Uterus (tissue), 4 donors: ENCODE measurements around the gene KCTD19. TPM values are rescaled to one million over a fixed set of nuclear protein-coding genes. Genes with fewer than 3 reads are reported as not detected.

Experiments
- DNase-seq, 2 donors: peaks; one replicate each; pipeline ENCODE4 v3.0.0-alpha.2; 2019 to 2020
- H3K27ac ChIP-seq, 2 donors: fragments of 200-600 bp; sonication (generic); 1 replicate in 1 of 2; 2 replicates in 1 of 2; pipeline ENCODE4 v1.5.1; 2016 to 2018
- H3K27me3 ChIP-seq, 2 donors: fragments of 200-600 bp; sonication (generic); one replicate each; pipeline ENCODE4 v1.5.1; 2018 to 2019; ENCODE audit warnings: control low read depth in 1 of 2
- H3K36me3 ChIP-seq, 2 donors: fragments of 200-600 bp; sonication (generic); one replicate each; pipeline ENCODE4 v1.5.1; 2019; ENCODE audit warnings: control low read depth in 1 of 2
- H3K4me1 ChIP-seq, 2 donors: fragments of 200-600 bp; sonication (generic); one replicate each; pipeline ENCODE4 v1.5.1; 2018 to 2019; ENCODE audit warnings: control low read depth in 1 of 2
- H3K4me3 ChIP-seq, 2 donors: fragments of 200-600 bp; sonication (generic); 1 replicate in 1 of 2; 2 replicates in 1 of 2; pipeline ENCODE4 v1.5.1; 2018 to 2019; ENCODE audit warnings: mild to moderate bottlenecking in 1 of 2
- H3K9me3 ChIP-seq, 2 donors: fragments of 200-600 bp; sonication (generic); one replicate each; pipeline ENCODE4 v1.5.1; 2019; ENCODE audit warnings: control low read depth in 1 of 2
- CTCF ChIP-seq, 4 experiments: fragments of 200-600 bp in 2 of 4; fragments of 450-650 bp in 2 of 4; sonication (generic) in 2 of 4; IDR thresholded peaks; one replicate each; pipeline ENCODE4 v1.5.1; 2016 to 2019; ENCODE audit warnings: antibody characterized with exemption in 4 of 4, mild to moderate bottlenecking in 2 of 4, moderate library complexity in 1 of 4
- POLR2A ChIP-seq, 2 donors: fragments of 450-650 bp; IDR thresholded peaks; one replicate each; pipeline ENCODE4 v1.6.1; 2016; ENCODE audit warnings: antibody characterized with exemption in 2 of 2, mild to moderate bottlenecking in 1 of 2, moderate library complexity in 1 of 2
- intact Hi-C: fragments of 100-400 bp; cut with DNase I; formaldehyde crosslinking; loops from one replicate; pipeline ENCODE4 v1.15.1; 2023; ENCODE audit warnings: low total_unique reads
- total RNA-seq, 4 donors: library from RNA; depleted of rRNA in 3 of 4; stranded (reverse); fragments of >200 nt in 3 of 4; gene quantifications; one replicate each; pipeline versions ENCODE4 v1.1.0 to v1.2.4, GENCODE V29; 2014 to 2023
- donor health status: DM: yes; HTN: yes; CAD: no.

The KCTD19 gene
- total RNA-seq, 4 donors from 2014 or later, result 0.51 to 1.0 (median 0.55) TPM; not detected in 1

- no peak for DNase-seq
- no peak overlapping the region for H3K4me3 ChIP-seq
These were observed 71.6 kb downstream of the KCTD19 start for GRCh38 chr16:67254801-67255552.

GRCh38 chr16:67252609-67253497 is 73.7 kb downstream of the KCTD19 start:
- H3K36me3 ChIP-seq, result no peaks in the 10 kb centered on the region
- H3K27ac ChIP-seq, result no peak overlapping the region
- no peaks in the 10 kb centered on the region for H3K9me3 ChIP-seq
- peaks cover 0 to 3% of the 10 kb centered on the region in 2 donors for H3K27me3 ChIP-seq
- H3K4me3 ChIP-seq, result no peak overlapping the region
- no peak for DNase-seq
- peaks cover 0 to 13% of the 10 kb centered on the region in 2 donors for H3K4me1 ChIP-seq
- TF ChIP-seq CTCF (IDR thresholded peaks at IDR 0.05) (no peak), POLR2A (IDR thresholded peaks at IDR 0.05) (no peak)
- intact Hi-C loops, result no loop called here

More at GRCh38 chr16:67254801-67255552, 71.6 kb downstream of the KCTD19 start:
- no peaks in the 10 kb centered on the region for H3K36me3 ChIP-seq
- TF ChIP-seq POLR2A (IDR thresholded peaks at IDR 0.05), result no peak
- TF ChIP-seq CTCF (IDR thresholded peaks at IDR 0.05), result no peak
- H3K4me1 ChIP-seq, result no peaks in the 10 kb centered on the region
- intact Hi-C loops, result no loop called here
- peaks cover 0 to 3% of the 10 kb centered on the region in 2 donors for H3K27me3 ChIP-seq
- no peak overlapping the region for H3K27ac ChIP-seq
- no peaks in the 10 kb centered on the region for H3K9me3 ChIP-seq

GRCh38 chr16:67250045-67250327 is 76.6 kb downstream of the KCTD19 start:
- Histone ChIP-seq H3K4me3 (no peak overlapping the region), H3K36me3 (no peaks in the 10 kb centered on the region), H3K27me3 (peaks cover 0 to 3% of the 10 kb centered on the region in 2 donors), H3K4me1 (peaks cover 0 to 15% of the 10 kb centered on the region in 2 donors), H3K27ac (no peak overlapping the region), H3K9me3 (no peaks in the 10 kb centered on the region)
- DNase-seq, result no peak
- TF ChIP-seq POLR2A (IDR thresholded peaks at IDR 0.05) (no peak), CTCF (IDR thresholded peaks at IDR 0.05) (no peak)
- intact Hi-C loops, result no loop called here

GRCh38 chr16:67249178-67250044 is 77.1 kb downstream of the KCTD19 start:
- peak overlapping the region; percentile 17 to 42 for H3K4me3 ChIP-seq
- DNase-seq, result no peak
- intact Hi-C loops, result no loop called here
- H3K4me1 ChIP-seq, result peaks cover 0 to 15% of the 10 kb centered on the region in 2 donors
- peaks cover 0 to 3% of the 10 kb centered on the region in 2 donors for H3K27me3 ChIP-seq
- no peak overlapping the region for H3K27ac ChIP-seq
- TF ChIP-seq POLR2A (IDR thresholded peaks at IDR 0.05) (no peak), CTCF (IDR thresholded peaks at IDR 0.05) (no peak)
- H3K9me3 ChIP-seq, result no peaks in the 10 kb centered on the region
- no peaks in the 10 kb centered on the region for H3K36me3 ChIP-seq
